Measurements from ENCODE around the gene CST7.

DNA sequence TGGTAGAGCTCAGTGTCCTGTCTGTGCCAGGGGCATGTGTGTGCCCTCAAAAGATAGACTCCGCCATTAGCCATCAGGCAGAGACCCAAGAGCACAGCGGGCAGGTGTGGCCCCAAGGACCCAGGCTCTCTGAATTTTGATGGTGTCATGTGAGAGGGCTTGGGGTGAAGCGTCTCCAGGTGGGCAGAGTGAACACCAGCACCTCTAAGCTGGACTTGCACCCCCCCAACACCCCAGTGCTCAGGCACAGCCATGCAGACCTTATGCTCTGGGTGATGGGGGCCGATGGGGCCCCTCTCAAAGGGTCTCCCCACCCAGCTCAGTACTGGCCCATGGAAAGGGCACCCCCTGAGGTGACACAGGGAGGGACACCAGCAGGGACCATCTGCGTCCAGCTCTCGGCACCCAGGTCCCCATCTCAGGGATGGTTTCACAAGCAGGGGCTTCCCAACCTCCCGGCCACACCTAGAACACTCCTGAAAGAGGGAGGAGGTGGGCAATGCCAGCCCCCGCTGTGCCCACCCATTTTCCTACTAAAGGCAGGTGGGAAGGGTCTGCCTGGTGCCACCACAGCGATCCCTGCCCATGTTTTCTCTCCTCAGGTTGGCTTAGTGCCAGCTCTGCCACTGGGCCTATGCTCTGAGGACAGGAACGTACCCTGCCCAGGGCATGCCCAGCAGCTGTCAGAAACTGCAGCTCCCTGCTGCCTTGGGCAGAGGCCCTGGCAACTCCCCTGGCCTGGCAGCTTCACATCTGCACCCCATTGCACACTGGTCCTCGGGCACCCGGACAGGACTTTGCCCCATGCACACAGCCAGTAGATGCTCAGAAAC is 3.5 kb downstream of the CST7 start:
- TF ChIP-seq, protein P1, sequence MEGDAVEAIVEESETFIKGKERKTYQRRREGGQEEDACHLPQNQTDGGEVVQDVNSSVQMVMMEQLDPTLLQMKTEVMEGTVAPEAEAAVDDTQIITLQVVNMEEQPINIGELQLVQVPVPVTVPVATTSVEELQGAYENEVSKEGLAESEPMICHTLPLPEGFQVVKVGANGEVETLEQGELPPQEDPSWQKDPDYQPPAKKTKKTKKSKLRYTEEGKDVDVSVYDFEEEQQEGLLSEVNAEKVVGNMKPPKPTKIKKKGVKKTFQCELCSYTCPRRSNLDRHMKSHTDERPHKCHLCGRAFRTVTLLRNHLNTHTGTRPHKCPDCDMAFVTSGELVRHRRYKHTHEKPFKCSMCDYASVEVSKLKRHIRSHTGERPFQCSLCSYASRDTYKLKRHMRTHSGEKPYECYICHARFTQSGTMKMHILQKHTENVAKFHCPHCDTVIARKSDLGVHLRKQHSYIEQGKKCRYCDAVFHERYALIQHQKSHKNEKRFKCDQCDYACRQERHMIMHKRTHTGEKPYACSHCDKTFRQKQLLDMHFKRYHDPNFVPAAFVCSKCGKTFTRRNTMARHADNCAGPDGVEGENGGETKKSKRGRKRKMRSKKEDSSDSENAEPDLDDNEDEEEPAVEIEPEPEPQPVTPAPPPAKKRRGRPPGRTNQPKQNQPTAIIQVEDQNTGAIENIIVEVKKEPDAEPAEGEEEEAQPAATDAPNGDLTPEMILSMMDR (IDR thresholded peaks at IDR 0.05; ENCODE audit: insufficient read depth, low read length, poor library complexity, severe bottlenecking), result no peak
- no peak for TF ChIP-seq EZH2phosphoT487 (conservative IDR thresholded peaks at IDR 0.05; ENCODE audit: low read length)
